ENCODE measurements around the gene CCL25.
"Not testable (repeated sequence)": the region's sequence is repeated elsewhere in the genome, so short reads cannot be mapped to it uniquely, and the experiment has no call there.

DNA sequence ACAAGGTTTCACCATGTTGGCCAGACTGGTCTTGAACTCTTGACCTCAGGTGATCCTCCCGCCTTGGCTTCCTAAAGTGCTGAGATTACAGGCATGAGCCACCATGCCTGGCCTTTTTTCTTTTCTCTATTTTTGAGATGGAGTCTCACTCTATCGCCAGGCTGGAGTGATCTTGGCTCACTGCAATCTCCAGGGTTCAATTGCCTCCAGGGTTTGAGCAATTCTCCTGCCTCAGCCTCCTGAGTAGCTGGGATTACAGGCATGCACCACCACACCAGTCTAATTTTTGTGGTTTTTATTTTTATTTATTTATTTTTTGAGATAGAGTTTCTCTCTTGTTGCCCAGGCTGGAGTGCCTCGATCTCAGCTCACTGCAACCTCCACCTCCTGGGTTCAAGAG lies 28.3 kb upstream of the CCL25 start:
- TF ChIP-seq, protein P1, sequence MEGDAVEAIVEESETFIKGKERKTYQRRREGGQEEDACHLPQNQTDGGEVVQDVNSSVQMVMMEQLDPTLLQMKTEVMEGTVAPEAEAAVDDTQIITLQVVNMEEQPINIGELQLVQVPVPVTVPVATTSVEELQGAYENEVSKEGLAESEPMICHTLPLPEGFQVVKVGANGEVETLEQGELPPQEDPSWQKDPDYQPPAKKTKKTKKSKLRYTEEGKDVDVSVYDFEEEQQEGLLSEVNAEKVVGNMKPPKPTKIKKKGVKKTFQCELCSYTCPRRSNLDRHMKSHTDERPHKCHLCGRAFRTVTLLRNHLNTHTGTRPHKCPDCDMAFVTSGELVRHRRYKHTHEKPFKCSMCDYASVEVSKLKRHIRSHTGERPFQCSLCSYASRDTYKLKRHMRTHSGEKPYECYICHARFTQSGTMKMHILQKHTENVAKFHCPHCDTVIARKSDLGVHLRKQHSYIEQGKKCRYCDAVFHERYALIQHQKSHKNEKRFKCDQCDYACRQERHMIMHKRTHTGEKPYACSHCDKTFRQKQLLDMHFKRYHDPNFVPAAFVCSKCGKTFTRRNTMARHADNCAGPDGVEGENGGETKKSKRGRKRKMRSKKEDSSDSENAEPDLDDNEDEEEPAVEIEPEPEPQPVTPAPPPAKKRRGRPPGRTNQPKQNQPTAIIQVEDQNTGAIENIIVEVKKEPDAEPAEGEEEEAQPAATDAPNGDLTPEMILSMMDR (conservative IDR thresholded peaks at IDR 0.05; ENCODE audit: low read depth, low read length): not testable (repeated sequence)
- not testable (repeated sequence) for TF ChIP-seq EZH2 (IDR thresholded peaks at IDR 0.05; ENCODE audit: low read length, unreplicated experiment)
